ENCODE measurements around the gene DENND10.

Gene DENND10

GRCh38 chr10:119103903-119104653 is at the start of gene DENND10:
Gene DENND10 (plus strand): TSS chr10:119104113. CDS start chr10:119104143, 30 bp downstream.
- no peak for TF ChIP-seq CTCF (IDR thresholded peaks at IDR 0.05; ENCODE audit: low read length, missing control alignments)
- H3K4me3 ChIP-seq (replicated peaks; ENCODE audit: low read depth, low read length): peak within 1 kb of the TSS; percentile 82
- peak; percentile 84 for DNase-seq (ENCODE audit: low read depth)

- no peak for DNase-seq (ENCODE audit: low read depth)
- no peak overlapping the region for H3K4me3 ChIP-seq (replicated peaks; ENCODE audit: low read depth, low read length)
- TF ChIP-seq CTCF (IDR thresholded peaks at IDR 0.05; ENCODE audit: low read length, missing control alignments): no peak
Observed at GRCh38 chr10:119055472-119055871, 48.4 kb upstream of the DENND10 start.

GRCh38 chr10:119058010-119058409 is 45.9 kb upstream of the DENND10 start:
- DNase-seq (ENCODE audit: low read depth): no peak
- no peak for TF ChIP-seq CTCF (IDR thresholded peaks at IDR 0.05; ENCODE audit: low read length, missing control alignments)
- no peak overlapping the region for H3K4me3 ChIP-seq (replicated peaks; ENCODE audit: low read depth, low read length)

GRCh38 chr10:119059557-119059956 is 44.4 kb upstream of the DENND10 start:
- DNase-seq (ENCODE audit: low read depth): no peak
- no peak overlapping the region for H3K4me3 ChIP-seq (replicated peaks; ENCODE audit: low read depth, low read length)

GRCh38 chr10:119060107-119060506 is 43.8 kb upstream of the DENND10 start:
- no peak for TF ChIP-seq CTCF (IDR thresholded peaks at IDR 0.05; ENCODE audit: low read length, missing control alignments)
- DNase-seq (ENCODE audit: low read depth): no peak
- H3K4me3 ChIP-seq (replicated peaks; ENCODE audit: low read depth, low read length): no peak overlapping the region

More at GRCh38 chr10:119059557-119059956, 44.4 kb upstream of the DENND10 start:
- no peak for TF ChIP-seq CTCF (IDR thresholded peaks at IDR 0.05; ENCODE audit: low read length, missing control alignments)

- no peak for DNase-seq (ENCODE audit: low read depth)
- no peak overlapping the region for H3K4me3 ChIP-seq (replicated peaks; ENCODE audit: low read depth, low read length)
- no peak for TF ChIP-seq CTCF (IDR thresholded peaks at IDR 0.05; ENCODE audit: low read length, missing control alignments)
Observed at GRCh38 chr10:119061352-119061751, 42.6 kb upstream of the DENND10 start.

- DNase-seq (ENCODE audit: low read depth): no peak
- no peak for TF ChIP-seq CTCF (IDR thresholded peaks at IDR 0.05; ENCODE audit: low read length, missing control alignments)
Observed at GRCh38 chr10:119061926-119062325, 42.0 kb upstream of the DENND10 start.

More at GRCh38 chr10:119061926-119062325, 42.0 kb upstream of the DENND10 start:
- H3K4me3 ChIP-seq (replicated peaks; ENCODE audit: low read depth, low read length): no peak overlapping the region

Measured in fibroblast of pulmonary artery (primary cell).